ENCODE data around the gene SLC12A5.

GRCh38 chr20:46043556-46043955, 14.5 kb downstream of the SLC12A5 start:
- TF ChIP-seq JUN (IDR thresholded peaks at IDR 0.05): no peak
- no peak for TF ChIP-seq MYC (IDR thresholded peaks at IDR 0.05; ENCODE audit: borderline replicate concordance, low read length)
- TF ChIP-seq, protein P1, sequence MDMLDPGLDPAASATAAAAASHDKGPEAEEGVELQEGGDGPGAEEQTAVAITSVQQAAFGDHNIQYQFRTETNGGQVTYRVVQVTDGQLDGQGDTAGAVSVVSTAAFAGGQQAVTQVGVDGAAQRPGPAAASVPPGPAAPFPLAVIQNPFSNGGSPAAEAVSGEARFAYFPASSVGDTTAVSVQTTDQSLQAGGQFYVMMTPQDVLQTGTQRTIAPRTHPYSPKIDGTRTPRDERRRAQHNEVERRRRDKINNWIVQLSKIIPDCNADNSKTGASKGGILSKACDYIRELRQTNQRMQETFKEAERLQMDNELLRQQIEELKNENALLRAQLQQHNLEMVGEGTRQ (IDR thresholded peaks at IDR 0.05): no peak
- no peak for TF ChIP-seq CTCF (IDR thresholded peaks at IDR 0.05)
- no peak for TF ChIP-seq BHLHE40 (IDR thresholded peaks at IDR 0.05; ENCODE audit: low read depth, low read length)
- no peak for TF ChIP-seq RAD21 (conservative IDR thresholded peaks at IDR 0.05 in 1 of 2, IDR thresholded peaks at IDR 0.05 in 1 of 2)
- TF ChIP-seq HDAC2 (IDR thresholded peaks at IDR 0.05): no peak
- no peak for TF ChIP-seq MAZ (IDR thresholded peaks at IDR 0.05; ENCODE audit: borderline replicate concordance, low read depth, low read length)
- no peak for TF ChIP-seq HEYL (CRISPR knock-in tag; IDR thresholded peaks at IDR 0.05)
